SK-N-SH treated with all-trans-retinoic acid at 6 μM for 48 hours (cell line): Measurements from ENCODE around the gene KAZALD1.

ENCODE experiments used
- ATAC-seq: fragments of 200-7000 bp; cut with Tn5 transposase; 3 replicates; pipeline ENCODE4 v1.9.1; 2020; ENCODE audit warnings: mild to moderate bottlenecking, moderate library complexity
- ARNTL ChIP-seq: fragments of 450-650 bp; formaldehyde crosslinking; IDR thresholded peaks from 2 replicates; pipeline ENCODE4 v1.5.0; 2020; ENCODE audit warnings: low read depth, mild to moderate bottlenecking, moderate library complexity, borderline replicate concordance
- CSDC2 ChIP-seq: fragments of 250-450 bp; sonication (Bioruptor Pico); IDR thresholded peaks from 2 replicates; pipeline ENCODE4 v1.5.0; 2020; ENCODE audit warnings: mild to moderate bottlenecking, moderate library complexity
- ESRRG ChIP-seq: fragments of 250-450 bp; sonication (Bioruptor Pico); IDR thresholded peaks from 2 replicates; pipeline ENCODE4 v1.6.1; 2021; ENCODE audit warnings: mild to moderate bottlenecking
- ISL1 ChIP-seq: fragments of 250-450 bp; sonication (Bioruptor Pico); IDR thresholded peaks from 2 replicates; pipeline ENCODE4 v2.1.2; 2022; ENCODE audit warnings: mild to moderate bottlenecking, moderate library complexity
- OSR1 ChIP-seq: fragments of 250-450 bp; sonication (Bioruptor Pico); IDR thresholded peaks from 2 replicates; pipeline ENCODE4 v1.8.0; 2022; ENCODE audit warnings: moderate library complexity, mild to moderate bottlenecking, inconsistent platforms
- PPARA ChIP-seq: fragments of 250-450 bp; sonication (Bioruptor Pico); IDR thresholded peaks from 2 replicates; pipeline ENCODE4 v1.5.0; 2020; ENCODE audit warnings: mild to moderate bottlenecking, borderline replicate concordance
- RARB ChIP-seq: fragments of 250-450 bp; sonication (Bioruptor Pico); IDR thresholded peaks from 2 replicates; pipeline ENCODE4 v1.8.0; 2021; ENCODE audit warnings: mild to moderate bottlenecking, moderate library complexity
- SNAI2 ChIP-seq: fragments of 250-450 bp; sonication (Bioruptor Pico); IDR thresholded peaks from 2 replicates; pipeline ENCODE4 v1.5.0; 2020; ENCODE audit warnings: mild to moderate bottlenecking, moderate library complexity
- TCF4 ChIP-seq: fragments of 250-450 bp; sonication (Bioruptor Pico); IDR thresholded peaks from 2 replicates; pipeline ENCODE4 v1.8.0; 2021; ENCODE audit warnings: mild to moderate bottlenecking, moderate library complexity, borderline replicate concordance
- ZC3H10 ChIP-seq: fragments of 250-450 bp; sonication (Bioruptor Pico); IDR thresholded peaks from 2 replicates; pipeline ENCODE4 v1.5.1; 2021; ENCODE audit warnings: mild to moderate bottlenecking, moderate library complexity
- ZFP3 ChIP-seq: fragments of 250-450 bp; sonication (Bioruptor Pico); IDR thresholded peaks from 2 replicates; pipeline ENCODE4 v1.5.0; 2020; ENCODE audit warnings: mild to moderate bottlenecking, moderate library complexity
- ZFP30 ChIP-seq: fragments of 450-650 bp; formaldehyde crosslinking; IDR thresholded peaks from 2 replicates; pipeline ENCODE4 v1.5.0; 2022; ENCODE audit warnings: mild to moderate bottlenecking, moderate library complexity
- ZNF565 ChIP-seq: fragments of 450-650 bp; formaldehyde crosslinking; conservative IDR thresholded peaks from 2 replicates; pipeline ENCODE4 v1.5.0; 2020; ENCODE audit warnings: low read depth, mild to moderate bottlenecking, moderate library complexity
- ZNF70 ChIP-seq: fragments of 450-650 bp; formaldehyde crosslinking; IDR thresholded peaks from 2 replicates; pipeline ENCODE4 v1.5.0; 2020; ENCODE audit warnings: mild to moderate bottlenecking, moderate library complexity
- ZNF8 ChIP-seq: fragments of 450-650 bp; formaldehyde crosslinking; IDR thresholded peaks from 2 replicates; pipeline ENCODE4 v1.5.0; 2020; ENCODE audit warnings: mild to moderate bottlenecking, moderate library complexity
- TF ChIP-seq, protein P1 (sequence below): fragments of 250-450 bp; sonication (Bioruptor Pico); IDR thresholded peaks from 2 replicates; pipeline ENCODE4 v1.5.0; 2020; ENCODE audit warnings: mild to moderate bottlenecking, moderate library complexity
- TF ChIP-seq, protein P2 (sequence below): fragments of 250-450 bp; sonication (Bioruptor Pico); IDR thresholded peaks from 2 replicates; pipeline ENCODE4 v1.5.1; 2020; ENCODE audit warnings: low read depth, mild to moderate bottlenecking, moderate library complexity
- TF ChIP-seq, protein P3 (sequence below): fragments of 250-450 bp; sonication (Bioruptor Pico); IDR thresholded peaks from 2 replicates; pipeline ENCODE4 v1.8.0; 2020; ENCODE audit warnings: mild to moderate bottlenecking, moderate library complexity, borderline replicate concordance
- TF ChIP-seq, protein P4 (sequence below): fragments of 250-450 bp; sonication (Bioruptor Pico); IDR thresholded peaks from 2 replicates; pipeline ENCODE4 v1.5.1; 2021; ENCODE audit warnings: mild to moderate bottlenecking, moderate library complexity
- TF ChIP-seq, protein P5 (sequence below): fragments of 250-450 bp; sonication (Bioruptor Pico); IDR thresholded peaks from 2 replicates; pipeline ENCODE4 v1.8.0; 2021; ENCODE audit warnings: low read depth, mild to moderate bottlenecking, moderate library complexity, borderline replicate concordance

The KAZALD1 gene

DNA sequence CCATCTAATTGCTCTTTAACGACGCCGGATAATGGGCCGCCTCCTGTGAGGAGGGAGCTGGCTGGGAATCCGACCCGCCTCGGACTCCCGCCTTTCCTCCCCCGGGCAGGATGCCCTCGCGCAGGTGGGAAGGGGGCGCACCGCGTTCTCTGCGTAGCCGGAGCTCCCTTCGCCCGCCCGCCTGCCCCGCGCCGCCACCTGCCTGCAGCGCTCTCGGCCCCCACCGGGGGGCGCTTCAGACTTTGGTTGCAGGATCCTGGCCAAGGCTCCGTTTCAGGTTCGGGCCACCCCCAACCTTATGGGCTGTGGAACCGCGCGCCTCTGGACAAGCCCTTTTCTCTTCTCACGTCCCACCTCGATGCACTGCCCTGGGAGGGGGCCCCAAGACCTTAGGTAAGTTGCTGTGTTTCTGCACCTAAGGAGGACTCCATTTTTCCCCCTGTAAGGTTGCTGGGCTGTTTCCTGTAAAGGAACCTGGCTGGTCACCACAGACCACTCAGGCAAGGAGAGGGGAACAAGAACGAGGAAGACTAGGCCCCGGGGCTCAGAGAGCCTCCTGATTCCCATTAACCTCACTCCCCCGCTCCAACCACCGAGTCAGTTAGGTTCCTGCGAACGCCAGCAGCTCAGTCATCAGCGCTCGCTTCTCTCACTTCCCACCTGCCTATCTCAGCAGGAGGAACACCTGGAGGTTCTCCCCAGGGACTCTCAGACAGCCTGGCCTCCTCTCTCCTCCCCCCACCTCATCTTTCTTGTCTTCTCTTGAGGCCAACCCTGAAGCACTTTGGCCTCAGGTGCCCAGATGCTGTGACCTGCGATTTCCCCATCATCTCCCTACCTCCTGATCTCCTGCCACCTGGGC is 11.3 kb upstream of the KAZALD1 start (continued):
- TF ChIP-seq ISL1 (no peak), ZFP30 (CRISPR knock-in tag) (no peak), ZC3H10 (CRISPR knock-in tag) (no peak), ESRRG (CRISPR knock-in tag) (no peak), ZFP3 (no peak), ARNTL (CRISPR knock-in tag) (no peak)

DNA sequence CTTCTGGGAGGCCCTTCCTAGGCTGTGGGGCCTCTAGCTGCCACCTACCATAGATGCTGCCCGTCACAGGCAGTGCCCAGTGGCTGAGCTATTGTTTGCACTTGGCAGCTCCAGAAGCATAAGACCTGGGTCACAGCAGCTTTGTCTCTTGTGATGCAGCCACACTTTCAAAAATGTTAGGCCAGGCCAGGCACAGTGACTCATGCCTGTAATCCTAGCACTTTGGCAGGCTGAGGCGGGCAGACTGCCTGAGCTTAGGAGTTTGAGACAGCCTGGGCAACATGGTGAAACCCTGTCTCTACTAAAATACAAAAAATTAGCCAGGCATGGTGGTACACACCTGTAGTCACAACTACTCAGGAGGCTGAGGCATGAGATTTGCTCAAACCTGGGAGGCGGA is 9.5 kb upstream of the KAZALD1 start:
- ATAC-seq = peak; percentile 87
- peak; percentile 81 for TF ChIP-seq ZNF70 (CRISPR knock-in tag)
- no peak for TF ChIP-seq ZNF8 (CRISPR knock-in tag)

DNA sequence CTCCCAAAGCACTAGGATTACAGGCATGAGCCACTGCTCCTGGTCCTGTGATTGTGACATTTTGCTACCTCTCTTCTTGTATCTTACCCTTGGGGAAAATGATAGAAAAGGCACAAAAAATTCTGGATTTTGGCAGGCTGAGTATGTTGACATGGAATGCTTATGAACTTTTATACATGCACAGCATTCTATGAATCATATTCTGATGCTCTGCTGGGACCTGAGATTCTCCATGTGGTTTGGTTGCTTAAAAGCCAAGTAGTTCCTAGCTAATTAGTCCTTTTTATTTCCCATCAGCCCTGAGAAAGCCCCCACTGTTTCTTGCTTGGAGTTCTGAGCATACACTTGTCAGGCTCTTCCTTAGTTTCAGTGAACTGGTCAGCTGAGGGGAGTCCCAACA is 8.3 kb upstream of the KAZALD1 start:
- TF ChIP-seq ZC3H10 (CRISPR knock-in tag) (no peak), ESRRG (CRISPR knock-in tag) (no peak), PPARA (CRISPR knock-in tag) (no peak), ZNF70 (CRISPR knock-in tag) (no peak)
- TF ChIP-seq, protein P1, sequence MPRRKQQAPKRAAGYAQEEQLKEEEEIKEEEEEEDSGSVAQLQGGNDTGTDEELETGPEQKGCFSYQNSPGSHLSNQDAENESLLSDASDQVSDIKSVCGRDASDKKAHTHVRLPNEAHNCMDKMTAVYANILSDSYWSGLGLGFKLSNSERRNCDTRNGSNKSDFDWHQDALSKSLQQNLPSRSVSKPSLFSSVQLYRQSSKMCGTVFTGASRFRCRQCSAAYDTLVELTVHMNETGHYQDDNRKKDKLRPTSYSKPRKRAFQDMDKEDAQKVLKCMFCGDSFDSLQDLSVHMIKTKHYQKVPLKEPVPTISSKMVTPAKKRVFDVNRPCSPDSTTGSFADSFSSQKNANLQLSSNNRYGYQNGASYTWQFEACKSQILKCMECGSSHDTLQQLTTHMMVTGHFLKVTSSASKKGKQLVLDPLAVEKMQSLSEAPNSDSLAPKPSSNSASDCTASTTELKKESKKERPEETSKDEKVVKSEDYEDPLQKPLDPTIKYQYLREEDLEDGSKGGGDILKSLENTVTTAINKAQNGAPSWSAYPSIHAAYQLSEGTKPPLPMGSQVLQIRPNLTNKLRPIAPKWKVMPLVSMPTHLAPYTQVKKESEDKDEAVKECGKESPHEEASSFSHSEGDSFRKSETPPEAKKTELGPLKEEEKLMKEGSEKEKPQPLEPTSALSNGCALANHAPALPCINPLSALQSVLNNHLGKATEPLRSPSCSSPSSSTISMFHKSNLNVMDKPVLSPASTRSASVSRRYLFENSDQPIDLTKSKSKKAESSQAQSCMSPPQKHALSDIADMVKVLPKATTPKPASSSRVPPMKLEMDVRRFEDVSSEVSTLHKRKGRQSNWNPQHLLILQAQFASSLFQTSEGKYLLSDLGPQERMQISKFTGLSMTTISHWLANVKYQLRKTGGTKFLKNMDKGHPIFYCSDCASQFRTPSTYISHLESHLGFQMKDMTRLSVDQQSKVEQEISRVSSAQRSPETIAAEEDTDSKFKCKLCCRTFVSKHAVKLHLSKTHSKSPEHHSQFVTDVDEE (CRISPR knock-in tag) = no peak
- TF ChIP-seq, protein P2, sequence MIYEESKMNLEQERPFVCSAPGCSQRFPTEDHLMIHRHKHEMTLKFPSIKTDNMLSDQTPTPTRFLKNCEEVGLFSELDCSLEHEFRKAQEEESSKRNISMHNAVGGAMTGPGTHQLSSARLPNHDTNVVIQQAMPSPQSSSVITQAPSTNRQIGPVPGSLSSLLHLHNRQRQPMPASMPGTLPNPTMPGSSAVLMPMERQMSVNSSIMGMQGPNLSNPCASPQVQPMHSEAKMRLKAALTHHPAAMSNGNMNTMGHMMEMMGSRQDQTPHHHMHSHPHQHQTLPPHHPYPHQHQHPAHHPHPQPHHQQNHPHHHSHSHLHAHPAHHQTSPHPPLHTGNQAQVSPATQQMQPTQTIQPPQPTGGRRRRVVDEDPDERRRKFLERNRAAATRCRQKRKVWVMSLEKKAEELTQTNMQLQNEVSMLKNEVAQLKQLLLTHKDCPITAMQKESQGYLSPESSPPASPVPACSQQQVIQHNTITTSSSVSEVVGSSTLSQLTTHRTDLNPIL = no peak
- TF ChIP-seq, protein P3, sequence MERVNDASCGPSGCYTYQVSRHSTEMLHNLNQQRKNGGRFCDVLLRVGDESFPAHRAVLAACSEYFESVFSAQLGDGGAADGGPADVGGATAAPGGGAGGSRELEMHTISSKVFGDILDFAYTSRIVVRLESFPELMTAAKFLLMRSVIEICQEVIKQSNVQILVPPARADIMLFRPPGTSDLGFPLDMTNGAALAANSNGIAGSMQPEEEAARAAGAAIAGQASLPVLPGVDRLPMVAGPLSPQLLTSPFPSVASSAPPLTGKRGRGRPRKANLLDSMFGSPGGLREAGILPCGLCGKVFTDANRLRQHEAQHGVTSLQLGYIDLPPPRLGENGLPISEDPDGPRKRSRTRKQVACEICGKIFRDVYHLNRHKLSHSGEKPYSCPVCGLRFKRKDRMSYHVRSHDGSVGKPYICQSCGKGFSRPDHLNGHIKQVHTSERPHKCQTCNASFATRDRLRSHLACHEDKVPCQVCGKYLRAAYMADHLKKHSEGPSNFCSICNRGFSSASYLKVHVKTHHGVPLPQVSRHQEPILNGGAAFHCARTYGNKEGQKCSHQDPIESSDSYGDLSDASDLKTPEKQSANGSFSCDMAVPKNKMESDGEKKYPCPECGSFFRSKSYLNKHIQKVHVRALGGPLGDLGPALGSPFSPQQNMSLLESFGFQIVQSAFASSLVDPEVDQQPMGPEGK (CRISPR knock-in tag) = no peak
- TF ChIP-seq, all 23 proteins: peak for 0
- no peak for ATAC-seq

DNA sequence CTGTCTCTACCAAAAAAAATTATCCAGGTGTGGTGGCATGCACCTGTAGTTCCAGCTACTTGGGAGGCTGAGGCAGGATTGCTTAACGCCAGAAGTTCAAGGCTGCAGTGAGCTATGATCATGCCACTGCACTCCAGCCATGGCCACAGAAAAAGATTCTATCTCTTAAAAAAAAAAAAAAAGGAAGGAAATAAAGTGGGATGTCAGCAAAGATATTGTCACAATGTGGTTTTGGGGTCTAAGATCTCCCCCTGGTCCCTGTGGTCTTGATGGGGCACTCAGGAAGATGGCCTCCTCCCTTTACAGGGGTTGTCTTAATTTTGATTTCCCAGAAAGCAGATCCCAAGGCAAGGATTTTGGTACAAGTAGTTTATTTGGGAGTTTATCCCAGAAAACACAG is 7.4 kb upstream of the KAZALD1 start:
- TF ChIP-seq TCF4 (CRISPR knock-in tag) (no peak), CSDC2 (CRISPR knock-in tag) (no peak), ESRRG (CRISPR knock-in tag) (no peak), SNAI2 (CRISPR knock-in tag) (no peak), ZC3H10 (CRISPR knock-in tag) (no peak), ZNF565 (no peak), PPARA (CRISPR knock-in tag) (no peak), RARB (CRISPR knock-in tag) (no peak), ZNF70 (CRISPR knock-in tag) (no peak), OSR1 (CRISPR knock-in tag) (no peak), ZNF8 (CRISPR knock-in tag) (no peak), ISL1 (no peak)
- TF ChIP-seq, protein P4, sequence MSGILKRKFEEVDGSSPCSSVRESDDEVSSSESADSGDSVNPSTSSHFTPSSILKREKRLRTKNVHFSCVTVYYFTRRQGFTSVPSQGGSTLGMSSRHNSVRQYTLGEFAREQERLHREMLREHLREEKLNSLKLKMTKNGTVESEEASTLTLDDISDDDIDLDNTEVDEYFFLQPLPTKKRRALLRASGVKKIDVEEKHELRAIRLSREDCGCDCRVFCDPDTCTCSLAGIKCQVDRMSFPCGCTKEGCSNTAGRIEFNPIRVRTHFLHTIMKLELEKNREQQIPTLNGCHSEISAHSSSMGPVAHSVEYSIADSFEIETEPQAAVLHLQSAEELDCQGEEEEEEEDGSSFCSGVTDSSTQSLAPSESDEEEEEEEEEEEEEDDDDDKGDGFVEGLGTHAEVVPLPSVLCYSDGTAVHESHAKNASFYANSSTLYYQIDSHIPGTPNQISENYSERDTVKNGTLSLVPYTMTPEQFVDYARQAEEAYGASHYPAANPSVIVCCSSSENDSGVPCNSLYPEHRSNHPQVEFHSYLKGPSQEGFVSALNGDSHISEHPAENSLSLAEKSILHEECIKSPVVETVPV (CRISPR knock-in tag) = no peak
- TF ChIP-seq, protein P5, sequence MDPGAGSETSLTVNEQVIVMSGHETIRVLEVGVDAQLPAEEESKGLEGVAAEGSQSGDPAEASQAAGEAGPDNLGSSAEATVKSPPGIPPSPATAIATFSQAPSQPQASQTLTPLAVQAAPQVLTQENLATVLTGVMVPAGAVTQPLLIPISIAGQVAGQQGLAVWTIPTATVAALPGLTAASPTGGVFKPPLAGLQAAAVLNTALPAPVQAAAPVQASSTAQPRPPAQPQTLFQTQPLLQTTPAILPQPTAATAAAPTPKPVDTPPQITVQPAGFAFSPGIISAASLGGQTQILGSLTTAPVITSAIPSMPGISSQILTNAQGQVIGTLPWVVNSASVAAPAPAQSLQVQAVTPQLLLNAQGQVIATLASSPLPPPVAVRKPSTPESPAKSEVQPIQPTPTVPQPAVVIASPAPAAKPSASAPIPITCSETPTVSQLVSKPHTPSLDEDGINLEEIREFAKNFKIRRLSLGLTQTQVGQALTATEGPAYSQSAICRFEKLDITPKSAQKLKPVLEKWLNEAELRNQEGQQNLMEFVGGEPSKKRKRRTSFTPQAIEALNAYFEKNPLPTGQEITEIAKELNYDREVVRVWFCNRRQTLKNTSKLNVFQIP (CRISPR knock-in tag) = no peak
- TF ChIP-seq, protein P1 (CRISPR knock-in tag) = no peak
- ATAC-seq = no peak
